Suppressor macrophage treated with lipopolysaccharide for 4 hours (primary cell): ENCODE data around the gene HDAC4.
A peak's percentile ranks its signal among the peaks of the same experiment; 100 is the strongest.

Experiments used
- DNase-seq: peaks from one replicate; pipeline ENCODE4 v3.0.0-alpha.2; 2020

The HDAC4 gene

DNA sequence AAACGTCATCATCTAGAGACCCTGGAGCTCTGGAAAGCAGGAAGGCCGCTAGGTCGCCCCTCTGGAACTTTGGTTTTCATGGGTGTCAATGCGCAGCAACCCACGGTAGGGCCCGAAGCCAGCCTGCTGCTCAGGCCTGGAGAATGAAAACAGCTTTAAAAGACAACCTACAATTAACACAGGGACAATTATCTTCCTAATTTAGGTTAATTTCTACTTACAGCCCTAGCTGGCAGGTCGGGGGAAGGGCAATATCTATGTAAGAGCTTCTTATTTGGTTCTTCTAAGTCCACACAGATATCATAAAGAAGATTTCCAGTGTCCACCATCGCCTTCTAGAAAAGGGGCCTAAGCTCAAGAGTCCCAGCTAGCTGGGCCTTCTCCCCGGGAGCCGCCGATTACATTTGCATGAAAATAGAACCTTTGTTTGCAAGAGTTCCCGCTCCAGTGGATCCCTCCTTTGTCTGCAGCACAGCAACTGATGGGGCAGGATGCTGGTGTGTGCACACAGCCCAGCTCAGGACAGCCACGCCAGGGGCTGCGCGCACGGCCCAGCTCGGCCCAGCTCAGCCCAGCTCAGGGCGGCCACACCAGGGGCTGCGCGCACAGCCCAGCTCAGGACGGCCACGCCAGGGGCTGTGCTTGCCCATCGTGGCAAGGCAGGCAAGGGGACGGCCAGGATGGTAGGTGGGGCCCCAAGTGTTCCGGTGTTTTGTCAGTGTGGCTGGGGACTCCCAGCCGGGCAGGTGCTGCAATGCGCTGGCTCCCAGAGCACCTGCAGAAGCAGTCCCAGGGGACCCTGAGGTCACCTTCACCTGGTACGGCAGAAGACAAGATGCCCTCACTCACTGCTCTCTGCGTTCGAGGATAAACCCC is 109.1 kb downstream of the HDAC4 start:
- DNase-seq = no peak

DNA sequence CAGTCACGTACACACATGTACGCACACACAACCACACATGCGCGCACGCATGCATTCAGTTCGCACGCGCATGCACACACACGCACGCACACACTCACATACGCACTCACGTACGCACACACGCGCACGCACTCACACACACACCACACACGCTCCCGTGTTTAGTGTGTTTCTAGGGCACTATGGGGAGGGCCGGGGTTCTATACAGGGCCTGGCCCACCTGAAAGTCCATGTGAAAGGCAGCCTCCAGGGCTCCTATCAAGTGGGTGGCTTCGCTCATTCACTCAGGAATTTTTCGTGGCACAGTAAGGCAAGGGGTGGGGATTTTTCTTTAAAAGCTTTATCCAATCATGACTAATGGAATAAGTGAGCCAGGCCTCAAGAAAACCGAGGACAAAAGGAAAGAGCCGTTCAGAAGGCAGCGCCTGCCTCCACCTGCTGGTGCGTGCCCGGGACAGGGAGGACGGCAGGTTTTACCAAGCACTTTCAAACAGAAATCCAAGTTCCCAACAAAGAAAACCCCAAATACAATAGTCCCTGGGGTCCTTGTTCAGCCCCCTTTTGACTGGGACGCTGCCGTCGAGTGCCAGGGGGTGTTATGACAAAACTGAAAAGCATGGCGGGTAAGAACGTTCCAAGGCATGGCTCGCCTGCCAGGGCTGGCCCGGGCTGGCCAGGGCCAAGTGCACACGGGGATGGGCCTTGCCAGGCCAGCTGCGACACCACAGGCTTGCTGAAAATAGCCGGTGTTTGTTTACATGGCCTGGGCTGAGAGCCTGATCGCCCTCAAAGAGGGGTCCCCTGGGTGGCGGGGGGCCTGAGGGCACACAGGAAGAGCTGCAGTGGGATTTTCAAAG is 110.0 kb downstream of the HDAC4 start:
- no peak for DNase-seq

DNA sequence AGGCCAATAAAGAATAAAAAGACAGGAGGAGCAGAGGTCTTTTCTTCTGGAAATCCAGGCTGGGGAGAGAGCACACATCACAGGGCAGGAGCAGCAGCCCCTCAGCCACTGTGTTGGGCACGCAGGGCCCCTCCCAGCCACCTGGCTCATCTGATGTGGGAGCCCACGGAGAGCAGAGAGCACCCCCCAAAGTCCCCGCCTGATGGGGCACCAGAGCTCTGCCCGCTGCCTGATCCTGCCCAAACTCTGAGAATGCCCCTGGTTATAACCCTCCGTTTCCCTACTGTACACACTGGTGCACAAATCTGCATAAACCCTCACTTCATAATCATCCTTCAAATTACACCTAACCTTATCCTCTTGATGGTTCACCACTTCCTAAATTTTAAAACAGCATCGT is 111.3 kb downstream of the HDAC4 start:
- no peak for DNase-seq

- peak; percentile 39 for DNase-seq
Measured at GRCh38 chr2:239288951-239289511, 111.8 kb downstream of the HDAC4 start.

GRCh38 chr2:239288237-239288636 is 112.6 kb downstream of the HDAC4 start:
- no peak for DNase-seq

DNA sequence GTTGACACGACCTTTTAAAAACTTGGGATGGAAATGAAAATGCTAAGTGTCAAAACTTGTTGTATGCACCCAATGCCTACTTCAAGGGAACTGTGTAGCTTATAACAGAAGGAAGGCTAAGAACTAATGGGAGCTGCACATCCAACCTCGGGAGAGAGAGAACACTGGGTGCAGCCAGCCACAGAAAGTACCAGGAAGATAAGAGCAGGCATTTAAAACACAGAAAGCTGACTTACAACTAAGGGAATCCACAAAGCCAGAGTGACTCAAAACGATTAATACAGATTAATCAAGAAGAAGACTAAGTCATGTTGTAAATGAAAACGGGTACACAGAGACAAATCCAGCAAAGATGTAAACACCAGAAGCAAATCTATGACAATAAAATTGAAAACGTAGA is 113.4 kb downstream of the HDAC4 start:
- DNase-seq = no peak

- DNase-seq = no peak
Measured at GRCh38 chr2:239286901-239287300, 113.9 kb downstream of the HDAC4 start.

DNA sequence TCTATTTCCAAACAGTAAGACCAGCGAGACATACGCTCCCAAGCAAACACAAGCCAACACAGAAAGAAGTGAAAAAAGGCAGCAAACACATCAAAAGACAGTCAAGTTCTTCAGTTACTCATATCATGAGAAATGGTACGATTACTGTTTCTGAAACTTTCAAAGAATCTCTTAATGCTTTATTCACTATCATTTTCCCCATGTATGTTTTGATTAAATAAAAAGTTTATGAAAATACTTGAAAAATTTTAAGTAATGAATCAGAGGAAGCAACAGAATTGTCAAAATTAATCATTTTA is 114.9 kb downstream of the HDAC4 start:
- no peak for DNase-seq

GRCh38 chr2:239285071-239285931 is 115.5 kb downstream of the HDAC4 start:
- peak; percentile 76 for DNase-seq

DNA sequence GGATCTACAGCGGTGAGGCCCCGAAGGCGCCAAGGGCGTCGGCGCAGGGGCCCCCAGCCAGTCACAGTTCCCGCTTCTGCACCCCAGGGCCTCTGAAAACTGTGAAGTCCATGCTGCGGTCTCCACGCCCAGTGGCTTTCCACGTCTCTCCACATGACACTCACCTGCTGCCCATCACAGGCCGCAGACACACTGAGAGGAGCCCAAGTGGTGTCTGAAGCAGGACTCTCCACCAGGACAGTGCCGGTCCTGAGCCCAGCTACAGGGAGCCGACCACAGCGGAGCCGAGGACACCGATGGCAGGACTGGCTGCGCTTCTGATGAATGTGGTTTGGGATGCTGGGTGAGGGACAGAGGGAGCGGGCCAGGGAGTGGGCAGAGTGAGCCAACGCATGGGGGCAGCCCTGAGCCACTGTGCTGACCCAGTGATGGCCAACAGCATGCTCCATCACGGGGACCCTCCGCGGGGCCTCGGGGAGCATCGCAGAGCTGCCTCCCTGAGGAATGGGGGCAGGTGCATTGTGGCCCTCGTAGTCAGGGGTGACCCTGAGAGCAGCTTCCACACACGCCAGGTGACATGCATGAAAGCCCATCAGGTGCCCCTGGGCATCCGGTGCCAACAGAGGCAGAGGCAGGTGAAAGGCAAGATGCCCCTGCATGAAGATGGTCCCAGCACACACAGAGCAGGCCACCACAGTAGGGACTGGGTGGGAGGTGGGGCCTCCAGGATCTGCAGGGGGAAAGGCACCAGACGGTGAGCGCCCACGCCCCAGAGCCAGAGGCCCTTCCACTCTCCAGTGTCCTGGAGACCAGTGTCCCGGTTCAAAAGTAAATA is 116.6 kb downstream of the HDAC4 start:
- DNase-seq = no peak

GRCh38 chr2:239283288-239283945 is 117.4 kb downstream of the HDAC4 start:
- DNase-seq = no peak

DNA sequence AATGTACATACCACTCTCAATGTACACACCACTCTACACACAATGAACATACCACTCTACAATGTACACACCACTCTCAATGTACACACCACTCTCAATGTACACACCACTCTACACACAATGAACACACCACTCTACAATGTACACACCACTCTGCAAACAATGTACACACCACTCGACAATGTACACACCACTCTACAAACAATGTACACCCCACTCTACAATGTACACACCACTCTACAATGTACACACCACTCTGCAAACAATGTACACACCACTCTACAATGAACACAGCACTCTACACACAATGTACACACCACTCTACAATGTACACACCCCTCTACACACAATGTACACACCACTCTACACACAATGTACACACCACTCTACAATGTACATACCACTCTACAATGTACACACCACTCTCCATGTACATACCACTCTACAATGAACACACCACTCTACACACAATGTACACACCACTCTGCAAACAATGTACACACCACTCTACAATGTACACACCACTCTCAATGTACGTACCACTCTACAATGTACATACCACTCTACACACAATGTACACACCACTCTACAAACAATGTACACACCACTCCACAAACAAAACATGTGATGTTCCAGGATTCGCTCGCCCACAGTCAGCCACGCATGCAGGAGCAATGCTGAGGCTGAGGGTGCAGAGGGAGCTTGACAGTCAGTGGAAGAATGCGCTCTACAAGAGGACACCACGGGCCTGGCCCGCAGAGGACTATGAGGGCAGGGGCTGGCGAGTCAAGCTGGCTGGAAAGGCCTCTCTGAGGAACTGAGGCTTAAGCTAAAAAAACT is 118.2 kb downstream of the HDAC4 start:
- DNase-seq = no peak

- peak; percentile 76 for DNase-seq
Measured at GRCh38 chr2:239280296-239281017, 120.4 kb downstream of the HDAC4 start.

GRCh38 chr2:239279508-239280295 is 121.1 kb downstream of the HDAC4 start:
- DNase-seq = no peak

DNA sequence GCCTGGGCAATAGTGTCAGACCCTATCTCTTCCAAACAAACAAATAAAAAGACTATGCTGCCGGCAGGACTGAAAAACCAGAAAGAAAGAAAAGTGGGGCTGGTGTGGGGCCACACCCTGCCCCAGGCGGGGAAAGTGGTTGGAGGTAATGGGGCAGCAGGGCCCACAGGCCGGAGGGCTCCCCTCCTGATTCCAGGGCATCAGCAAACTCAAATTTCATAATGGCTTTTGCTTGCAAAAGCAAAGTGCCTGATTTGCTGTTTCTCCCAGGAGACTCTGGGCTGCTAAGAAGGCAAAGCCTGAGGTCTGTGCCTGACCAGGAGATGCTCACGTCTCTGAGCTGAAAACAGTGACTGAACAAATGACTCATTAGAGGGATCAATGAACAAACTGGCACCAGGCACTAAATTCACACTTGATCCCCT is 121.9 kb downstream of the HDAC4 start:
- DNase-seq = no peak

GRCh38 chr2:239278361-239278760 is 122.5 kb downstream of the HDAC4 start:
- no peak for DNase-seq

DNA sequence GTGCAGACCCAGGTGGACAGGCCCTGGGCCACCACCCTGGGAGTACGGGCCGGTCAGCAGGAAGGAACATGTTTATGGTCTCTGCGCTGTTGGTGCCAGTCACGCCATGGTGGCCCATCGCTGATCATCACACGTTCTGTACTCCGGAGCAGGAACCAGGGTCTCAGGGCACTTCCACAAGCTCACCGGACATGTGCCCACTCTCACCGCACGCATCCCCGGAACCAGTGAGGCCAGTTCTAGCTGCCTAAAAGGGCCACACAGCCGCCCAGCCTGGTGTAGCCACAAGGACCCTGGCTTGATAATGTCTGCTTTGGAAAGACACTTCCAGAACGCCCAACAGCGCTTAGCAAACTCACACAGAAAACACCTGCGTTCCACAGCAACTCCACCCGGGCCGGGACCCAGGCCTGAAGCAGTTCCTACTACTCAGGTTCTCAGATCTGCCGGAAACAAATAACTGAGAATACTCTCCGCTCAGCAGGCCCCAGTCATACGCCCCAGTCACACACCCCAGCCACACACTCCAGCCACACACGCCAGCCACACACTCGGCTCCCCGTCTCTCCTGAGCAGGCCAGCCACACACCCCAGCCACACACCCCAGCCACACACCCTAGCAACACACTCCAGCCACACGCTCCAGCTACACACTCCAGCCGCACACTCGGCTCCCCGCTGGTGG is 123.3 kb downstream of the HDAC4 start:
- no peak for DNase-seq

DNA sequence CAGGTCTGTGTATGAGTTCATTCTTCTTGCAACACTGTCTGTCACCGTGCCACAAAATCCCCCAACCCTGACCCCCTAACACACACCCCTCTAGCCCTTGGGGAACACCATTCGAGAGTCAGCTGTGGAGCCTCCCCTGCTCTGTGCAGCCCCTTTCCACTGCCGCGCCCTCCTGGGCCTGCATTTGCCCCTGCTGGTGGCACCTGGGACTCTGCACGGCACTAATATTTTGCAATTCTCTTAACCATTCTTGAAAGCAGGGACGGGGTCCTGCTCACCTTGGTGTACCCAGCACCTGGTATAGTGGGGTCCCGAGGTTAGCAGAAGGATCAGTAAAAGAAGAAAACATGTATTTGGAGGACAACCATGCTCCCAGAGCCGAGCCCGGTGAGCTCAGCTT is 124.0 kb downstream of the HDAC4 start:
- DNase-seq = no peak
